Panc1 (cell line): ENCODE results near the gene KIAA1671.

Experiments
- CTCF ChIP-seq: fragments of 450-650 bp; IDR thresholded peaks from 2 replicates; pipeline ENCODE4 v1.5.1; 2017; ENCODE audit warnings: mild to moderate bottlenecking
- POLR2AphosphoS5 ChIP-seq: IDR thresholded peaks from 2 replicates; pipeline ENCODE4 v1.6.1; 2012; ENCODE audit warnings: mild to moderate bottlenecking, low read depth, low read length, moderate library complexity

DNA sequence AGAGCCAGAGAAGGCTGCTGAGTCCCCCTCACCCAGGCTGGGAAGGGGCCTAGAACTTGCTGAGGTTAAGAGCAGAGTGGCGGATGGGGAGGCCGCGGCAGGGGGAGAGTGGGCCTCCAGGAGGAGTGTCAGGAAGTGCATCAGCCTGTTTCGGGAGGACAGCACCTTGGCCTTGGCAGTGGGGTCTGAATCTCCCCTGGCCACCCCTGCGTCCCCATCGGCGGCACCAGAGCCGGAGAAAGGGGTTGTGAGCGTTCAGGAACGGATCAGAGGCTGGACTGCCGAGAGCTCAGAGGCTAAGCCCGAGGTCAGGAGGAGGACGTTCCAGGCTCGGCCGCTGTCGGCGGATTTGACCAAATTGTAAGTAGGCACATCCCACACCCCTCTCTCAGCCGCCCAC, 76.7 kb downstream of the KIAA1671 start:
- no peak for TF ChIP-seq CTCF
- no peak for TF ChIP-seq POLR2AphosphoS5
